K562 (cell line): ENCODE data around the gene CREB3L4. TPM values are rescaled to one million over a fixed set of nuclear protein-coding genes. Genes with fewer than 3 reads are reported as not detected.
A peak's percentile ranks its signal among the peaks of the same experiment; 100 is the strongest.

Source experiments
- BMI1 ChIP-seq: fragments of 150-350 bp; IDR thresholded peaks from 2 replicates; pipeline ENCODE4 v1.6.1; 2014; ENCODE audit warnings: low read length
- DDX20 ChIP-seq: fragments of 450-650 bp; IDR thresholded peaks from 2 replicates; pipeline ENCODE4 v1.6.1; 2016; ENCODE audit warnings: missing genetic modification characterization, low read depth, mild to moderate bottlenecking, missing compliant biosample characterization, moderate library complexity
- MTA1 ChIP-seq: fragments of 450-650 bp; IDR thresholded peaks from 2 replicates; pipeline ENCODE4 v1.6.1; 2017; ENCODE audit warnings: borderline replicate concordance
- MTF1 ChIP-seq: fragments of 250-450 bp; sonication (Bioruptor Pico); IDR thresholded peaks from 2 replicates; pipeline ENCODE4 v1.9.0; 2021; ENCODE audit warnings: moderate library complexity, mild to moderate bottlenecking, inconsistent platforms, borderline replicate concordance
- NFRKB ChIP-seq: fragments of 450-650 bp; IDR thresholded peaks from 2 replicates; pipeline ENCODE4 v1.6.1; 2016; ENCODE audit warnings: low read depth
- RCOR1 ChIP-seq, 2 experiments: IDR thresholded peaks; 2 replicates each; pipeline ENCODE4 v1.6.1; 2012; ENCODE audit warnings: low read depth in 2 of 2, low read length in 2 of 2, borderline replicate concordance in 1 of 2, improper control_type of control experiment in 1 of 2
- ZBTB17 ChIP-seq: fragments of 450-650 bp; formaldehyde crosslinking; IDR thresholded peaks from 2 replicates; pipeline ENCODE4 v1.4.0; 2020; ENCODE audit warnings: mild to moderate bottlenecking
- ZFP30 ChIP-seq: fragments of 250-450 bp; sonication (Bioruptor Pico); IDR thresholded peaks from 2 replicates; pipeline ENCODE4 v1.8.0; 2022; ENCODE audit warnings: moderate library complexity, mild to moderate bottlenecking, inconsistent platforms, borderline replicate concordance
- ZNF444 ChIP-seq: fragments of 250-450 bp; sonication (Bioruptor Pico); IDR thresholded peaks from 2 replicates; pipeline ENCODE4 v1.4.0; 2020; ENCODE audit warnings: mild to moderate bottlenecking, moderate library complexity
- ZNF668 ChIP-seq: fragments of 250-450 bp; sonication (Bioruptor Pico); IDR thresholded peaks from 2 replicates; pipeline ENCODE4 v1.8.0; 2022; ENCODE audit warnings: mild to moderate bottlenecking, inconsistent platforms
- polyA plus RNA-seq, 8 experiments: library from polyadenylated mRNA; depleted of rRNA in 4 of 8; stranded (reverse) in 5 of 8; unstranded in 3 of 8; fragments of >200 nt; fragmentation: Nextera tagmentation in 2 of 8; fragmentation: Illumina TruSeq in 1 of 8; extraction: Ambion mirVana in 2 of 8; extraction: Trizol in 1 of 8; gene quantifications; 2 replicates each; pipeline versions ENCODE4 v1.2.1 to v1.2.3, GENCODE V29; 2011 to 2014; ENCODE audit warnings: inconsistent platforms in 1 of 8, missing spikeins in 1 of 8
- total RNA-seq, 7 experiments: library from RNA; depleted of rRNA in 6 of 7; stranded (reverse); fragments of >200 nt in 6 of 7; fragmentation: Illumina TruSeq in 2 of 7; extraction: Trizol in 2 of 7; gene quantifications; 2 replicates each; pipeline versions ENCODE4 v1.2.1 to v1.2.3, GENCODE V29; 2011 to 2021; ENCODE audit warnings: low replicate concordance in 1 of 7
- TF ChIP-seq, protein P1 (sequence below): fragments of 200-800 bp; sonication (Bioruptor generic); IDR thresholded peaks from 2 replicates; pipeline ENCODE4 v1.6.1; 2016; ENCODE audit warnings: missing genetic modification characterization, missing compliant biosample characterization
- TF ChIP-seq, protein P2 (sequence below): fragments of 250-450 bp; sonication (Bioruptor Pico); IDR thresholded peaks from 2 replicates; pipeline ENCODE4 v1.8.0; 2021; ENCODE audit warnings: borderline replicate concordance, mild to moderate bottlenecking, moderate library complexity; ENCODE audit not compliant: poor library complexity, severe bottlenecking
- TF ChIP-seq, protein P3 (sequence below): fragments of 450-650 bp; IDR thresholded peaks from 2 replicates; pipeline ENCODE4 v1.6.1; 2017; ENCODE audit warnings: antibody characterized with exemption, mild to moderate bottlenecking
- TF ChIP-seq, protein P4 (sequence below): fragments of 250-450 bp; sonication (Bioruptor Pico); IDR thresholded peaks from 2 replicates; pipeline ENCODE4 v1.4.0; 2020; ENCODE audit warnings: borderline replicate concordance

Gene CREB3L4
- total and polyA plus RNA-seq, 9 of the 15 experiments (the other 6 are each of a cell fraction or from before 2014, with no cell fraction given): 9.9 to 18.6 (median 13.9) TPM

DNA sequence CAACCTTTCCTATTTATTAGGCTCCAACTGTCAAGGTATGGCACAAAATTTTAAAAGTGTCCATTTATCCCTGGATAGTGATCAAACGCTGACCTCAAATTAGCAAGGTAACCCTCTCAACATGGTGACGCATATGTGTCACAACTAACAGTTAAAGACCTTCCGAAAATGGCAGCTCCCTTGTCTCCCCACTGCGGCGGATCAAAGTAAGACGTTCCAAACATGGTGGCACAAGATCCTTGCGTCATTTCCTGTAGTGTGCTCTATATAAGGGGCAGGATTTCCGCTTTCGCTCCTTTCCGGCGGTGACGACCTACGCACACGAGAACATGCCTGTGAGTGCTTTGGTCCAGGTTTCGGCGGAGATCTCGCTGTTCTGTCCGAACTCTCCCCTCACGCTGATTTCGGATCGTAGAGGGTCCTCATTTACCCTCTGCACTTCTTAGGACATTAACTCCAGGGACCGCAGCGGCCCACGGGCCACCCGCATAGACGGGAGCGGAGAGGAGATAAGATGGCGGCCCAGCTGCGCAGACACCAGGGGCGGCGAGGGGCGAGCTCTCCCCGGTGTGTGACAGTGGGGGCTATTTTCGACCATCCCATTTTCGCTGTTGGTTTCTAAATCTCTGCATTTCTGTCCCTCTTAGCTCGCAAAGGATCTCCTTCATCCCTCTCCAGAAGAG is 22.9 kb downstream of the CREB3L4 start, which contains the start of gene RPS27 (continued):
- TF ChIP-seq ZNF668 (CRISPR knock-in tag): no peak
- TF ChIP-seq, protein P1, sequence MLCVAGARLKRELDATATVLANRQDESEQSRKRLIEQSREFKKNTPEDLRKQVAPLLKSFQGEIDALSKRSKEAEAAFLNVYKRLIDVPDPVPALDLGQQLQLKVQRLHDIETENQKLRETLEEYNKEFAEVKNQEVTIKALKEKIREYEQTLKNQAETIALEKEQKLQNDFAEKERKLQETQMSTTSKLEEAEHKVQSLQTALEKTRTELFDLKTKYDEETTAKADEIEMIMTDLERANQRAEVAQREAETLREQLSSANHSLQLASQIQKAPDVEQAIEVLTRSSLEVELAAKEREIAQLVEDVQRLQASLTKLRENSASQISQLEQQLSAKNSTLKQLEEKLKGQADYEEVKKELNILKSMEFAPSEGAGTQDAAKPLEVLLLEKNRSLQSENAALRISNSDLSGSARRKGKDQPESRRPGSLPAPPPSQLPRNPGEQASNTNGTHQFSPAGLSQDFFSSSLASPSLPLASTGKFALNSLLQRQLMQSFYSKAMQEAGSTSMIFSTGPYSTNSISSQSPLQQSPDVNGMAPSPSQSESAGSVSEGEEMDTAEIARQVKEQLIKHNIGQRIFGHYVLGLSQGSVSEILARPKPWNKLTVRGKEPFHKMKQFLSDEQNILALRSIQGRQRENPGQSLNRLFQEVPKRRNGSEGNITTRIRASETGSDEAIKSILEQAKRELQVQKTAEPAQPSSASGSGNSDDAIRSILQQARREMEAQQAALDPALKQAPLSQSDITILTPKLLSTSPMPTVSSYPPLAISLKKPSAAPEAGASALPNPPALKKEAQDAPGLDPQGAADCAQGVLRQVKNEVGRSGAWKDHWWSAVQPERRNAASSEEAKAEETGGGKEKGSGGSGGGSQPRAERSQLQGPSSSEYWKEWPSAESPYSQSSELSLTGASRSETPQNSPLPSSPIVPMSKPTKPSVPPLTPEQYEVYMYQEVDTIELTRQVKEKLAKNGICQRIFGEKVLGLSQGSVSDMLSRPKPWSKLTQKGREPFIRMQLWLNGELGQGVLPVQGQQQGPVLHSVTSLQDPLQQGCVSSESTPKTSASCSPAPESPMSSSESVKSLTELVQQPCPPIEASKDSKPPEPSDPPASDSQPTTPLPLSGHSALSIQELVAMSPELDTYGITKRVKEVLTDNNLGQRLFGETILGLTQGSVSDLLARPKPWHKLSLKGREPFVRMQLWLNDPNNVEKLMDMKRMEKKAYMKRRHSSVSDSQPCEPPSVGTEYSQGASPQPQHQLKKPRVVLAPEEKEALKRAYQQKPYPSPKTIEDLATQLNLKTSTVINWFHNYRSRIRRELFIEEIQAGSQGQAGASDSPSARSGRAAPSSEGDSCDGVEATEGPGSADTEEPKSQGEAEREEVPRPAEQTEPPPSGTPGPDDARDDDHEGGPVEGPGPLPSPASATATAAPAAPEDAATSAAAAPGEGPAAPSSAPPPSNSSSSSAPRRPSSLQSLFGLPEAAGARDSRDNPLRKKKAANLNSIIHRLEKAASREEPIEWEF (CRISPR knock-in tag): peak; percentile 83; the same call in 1 of the 2 replicates
- 0 out of 2 replicates have a peak, but pooled peaks have one; percentile 68 for TF ChIP-seq ZBTB17
- TF ChIP-seq ZFP30 (CRISPR knock-in tag): no peak
- TF ChIP-seq RCOR1 (IDR thresholded peaks at IDR 0.05; ENCODE audit: borderline replicate concordance in 1 of 2, low read depth in 2 of 2, low read length in 2 of 2): 0 out of 4 replicates have a peak, but pooled peaks of 1 of the 2 experiments have one; percentile 3
- no peak for TF ChIP-seq MTA1
- peak; percentile 97 for TF ChIP-seq NFRKB
- 0 out of 2 replicates have a peak, but pooled peaks have one; percentile 31 for TF ChIP-seq ZNF444 (CRISPR knock-in tag)
- 0 out of 2 replicates have a peak, but pooled peaks have one; percentile 37 for TF ChIP-seq MTF1
- no peak for TF ChIP-seq BMI1
- TF ChIP-seq DDX20 (tag): peak; percentile 50; the same call in 1 of the 2 replicates
- TF ChIP-seq, protein P2, sequence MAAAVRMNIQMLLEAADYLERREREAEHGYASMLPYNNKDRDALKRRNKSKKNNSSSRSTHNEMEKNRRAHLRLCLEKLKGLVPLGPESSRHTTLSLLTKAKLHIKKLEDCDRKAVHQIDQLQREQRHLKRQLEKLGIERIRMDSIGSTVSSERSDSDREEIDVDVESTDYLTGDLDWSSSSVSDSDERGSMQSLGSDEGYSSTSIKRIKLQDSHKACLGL: peak; percentile 20
- TF ChIP-seq, protein P3, sequence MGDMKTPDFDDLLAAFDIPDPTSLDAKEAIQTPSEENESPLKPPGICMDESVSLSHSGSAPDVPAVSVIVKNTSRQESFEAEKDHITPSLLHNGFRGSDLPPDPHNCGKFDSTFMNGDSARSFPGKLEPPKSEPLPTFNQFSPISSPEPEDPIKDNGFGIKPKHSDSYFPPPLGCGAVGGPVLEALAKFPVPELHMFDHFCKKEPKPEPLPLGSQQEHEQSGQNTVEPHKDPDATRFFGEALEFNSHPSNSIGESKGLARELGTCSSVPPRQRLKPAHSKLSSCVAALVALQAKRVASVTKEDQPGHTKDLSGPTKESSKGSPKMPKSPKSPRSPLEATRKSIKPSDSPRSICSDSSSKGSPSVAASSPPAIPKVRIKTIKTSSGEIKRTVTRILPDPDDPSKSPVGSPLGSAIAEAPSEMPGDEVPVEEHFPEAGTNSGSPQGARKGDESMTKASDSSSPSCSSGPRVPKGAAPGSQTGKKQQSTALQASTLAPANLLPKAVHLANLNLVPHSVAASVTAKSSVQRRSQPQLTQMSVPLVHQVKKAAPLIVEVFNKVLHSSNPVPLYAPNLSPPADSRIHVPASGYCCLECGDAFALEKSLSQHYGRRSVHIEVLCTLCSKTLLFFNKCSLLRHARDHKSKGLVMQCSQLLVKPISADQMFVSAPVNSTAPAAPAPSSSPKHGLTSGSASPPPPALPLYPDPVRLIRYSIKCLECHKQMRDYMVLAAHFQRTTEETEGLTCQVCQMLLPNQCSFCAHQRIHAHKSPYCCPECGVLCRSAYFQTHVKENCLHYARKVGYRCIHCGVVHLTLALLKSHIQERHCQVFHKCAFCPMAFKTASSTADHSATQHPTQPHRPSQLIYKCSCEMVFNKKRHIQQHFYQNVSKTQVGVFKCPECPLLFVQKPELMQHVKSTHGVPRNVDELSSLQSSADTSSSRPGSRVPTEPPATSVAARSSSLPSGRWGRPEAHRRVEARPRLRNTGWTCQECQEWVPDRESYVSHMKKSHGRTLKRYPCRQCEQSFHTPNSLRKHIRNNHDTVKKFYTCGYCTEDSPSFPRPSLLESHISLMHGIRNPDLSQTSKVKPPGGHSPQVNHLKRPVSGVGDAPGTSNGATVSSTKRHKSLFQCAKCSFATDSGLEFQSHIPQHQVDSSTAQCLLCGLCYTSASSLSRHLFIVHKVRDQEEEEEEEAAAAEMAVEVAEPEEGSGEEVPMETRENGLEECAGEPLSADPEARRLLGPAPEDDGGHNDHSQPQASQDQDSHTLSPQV: peak; percentile 75
- TF ChIP-seq, protein P4, sequence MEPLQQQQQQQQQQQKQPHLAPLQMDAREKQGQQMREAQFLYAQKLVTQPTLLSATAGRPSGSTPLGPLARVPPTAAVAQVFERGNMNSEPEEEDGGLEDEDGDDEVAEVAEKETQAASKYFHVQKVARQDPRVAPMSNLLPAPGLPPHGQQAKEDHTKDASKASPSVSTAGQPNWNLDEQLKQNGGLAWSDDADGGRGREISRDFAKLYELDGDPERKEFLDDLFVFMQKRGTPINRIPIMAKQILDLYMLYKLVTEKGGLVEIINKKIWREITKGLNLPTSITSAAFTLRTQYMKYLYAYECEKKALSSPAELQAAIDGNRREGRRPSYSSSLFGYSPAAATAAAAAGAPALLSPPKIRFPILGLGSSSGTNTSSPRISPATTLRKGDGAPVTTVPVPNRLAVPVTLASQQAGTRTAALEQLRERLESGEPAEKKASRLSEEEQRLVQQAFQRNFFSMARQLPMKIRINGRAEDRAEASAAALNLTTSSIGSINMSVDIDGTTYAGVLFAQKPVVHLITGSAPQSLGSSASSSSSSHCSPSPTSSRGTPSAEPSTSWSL: no peak
